ENCODE results near the gene DET1. TPM values are rescaled to one million over a fixed set of nuclear protein-coding genes. Genes with fewer than 3 reads are reported as not detected.

DET1 gene
- total and polyA plus RNA-seq, 2 of the 13 experiments (the other 11 are each of a cell fraction or from before 2014, with no cell fraction given) = 2.2 to 4.2 TPM

DNA sequence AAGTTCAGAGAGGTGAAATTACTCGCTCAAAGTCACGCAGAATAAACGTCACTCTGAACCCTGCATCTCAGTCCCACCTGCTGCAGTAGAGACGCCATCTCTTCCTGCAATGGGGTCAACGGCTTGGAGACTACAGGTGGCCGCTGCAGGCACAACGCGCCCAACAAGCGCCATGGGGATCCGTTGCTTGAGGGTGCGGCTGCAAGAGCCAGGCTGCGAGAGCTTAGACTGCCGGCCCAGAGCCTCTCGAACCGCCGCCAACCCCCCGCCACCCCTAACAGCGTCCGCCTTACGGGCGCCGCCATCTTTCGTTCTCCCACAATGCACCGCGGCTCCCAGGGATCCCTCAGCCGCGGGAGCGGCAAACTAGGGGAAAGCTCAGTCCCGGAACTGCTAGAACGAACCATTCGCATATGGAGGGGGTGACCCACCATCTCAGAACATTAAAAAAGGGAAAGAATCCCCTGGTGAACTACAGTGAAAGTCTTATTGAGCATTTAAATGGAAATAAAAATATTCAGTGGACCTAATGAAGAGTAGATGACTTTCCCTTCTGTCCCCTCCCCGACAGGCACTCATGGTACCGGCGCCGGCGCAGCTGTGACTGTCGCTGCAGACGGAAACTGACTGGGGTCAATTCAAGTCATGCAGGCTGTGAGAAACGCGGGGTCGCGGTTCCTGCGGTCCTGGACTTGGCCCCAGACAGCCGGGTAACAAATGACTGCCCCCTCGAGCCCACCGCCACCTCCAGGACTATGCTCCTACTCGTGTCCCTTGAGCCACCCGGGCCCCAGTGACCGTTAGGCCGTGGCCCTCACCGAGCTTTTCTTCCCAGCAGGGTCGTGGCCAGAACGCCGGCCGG is 79.2 kb downstream of the DET1 start, which contains the start of the genes MRPL46 and MRPS11 (continued):
- TF ChIP-seq, protein P1, sequence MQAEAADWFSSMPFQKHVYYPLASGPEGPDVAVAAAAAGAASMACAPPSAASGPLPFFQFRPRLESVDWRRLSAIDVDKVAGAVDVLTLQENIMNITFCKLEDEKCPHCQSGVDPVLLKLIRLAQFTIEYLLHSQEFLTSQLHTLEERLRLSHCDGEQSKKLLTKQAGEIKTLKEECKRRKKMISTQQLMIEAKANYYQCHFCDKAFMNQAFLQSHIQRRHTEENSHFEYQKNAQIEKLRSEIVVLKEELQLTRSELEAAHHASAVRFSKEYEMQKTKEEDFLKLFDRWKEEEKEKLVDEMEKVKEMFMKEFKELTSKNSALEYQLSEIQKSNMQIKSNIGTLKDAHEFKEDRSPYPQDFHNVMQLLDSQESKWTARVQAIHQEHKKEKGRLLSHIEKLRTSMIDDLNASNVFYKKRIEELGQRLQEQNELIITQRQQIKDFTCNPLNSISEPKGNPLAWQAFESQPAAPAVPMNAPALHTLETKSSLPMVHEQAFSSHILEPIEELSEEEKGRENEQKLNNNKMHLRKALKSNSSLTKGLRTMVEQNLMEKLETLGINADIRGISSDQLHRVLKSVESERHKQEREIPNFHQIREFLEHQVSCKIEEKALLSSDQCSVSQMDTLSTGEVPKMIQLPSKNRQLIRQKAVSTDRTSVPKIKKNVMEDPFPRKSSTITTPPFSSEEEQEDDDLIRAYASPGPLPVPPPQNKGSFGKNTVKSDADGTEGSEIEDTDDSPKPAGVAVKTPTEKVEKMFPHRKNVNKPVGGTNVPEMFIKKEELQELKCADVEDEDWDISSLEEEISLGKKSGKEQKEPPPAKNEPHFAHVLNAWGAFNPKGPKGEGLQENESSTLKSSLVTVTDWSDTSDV (CRISPR knock-in tag; IDR thresholded peaks at IDR 0.05) = no peak
- no peak for TF ChIP-seq ZC3H4 (CRISPR knock-in tag; IDR thresholded peaks at IDR 0.05; ENCODE audit: borderline replicate concordance)
- TF ChIP-seq, protein P2, sequence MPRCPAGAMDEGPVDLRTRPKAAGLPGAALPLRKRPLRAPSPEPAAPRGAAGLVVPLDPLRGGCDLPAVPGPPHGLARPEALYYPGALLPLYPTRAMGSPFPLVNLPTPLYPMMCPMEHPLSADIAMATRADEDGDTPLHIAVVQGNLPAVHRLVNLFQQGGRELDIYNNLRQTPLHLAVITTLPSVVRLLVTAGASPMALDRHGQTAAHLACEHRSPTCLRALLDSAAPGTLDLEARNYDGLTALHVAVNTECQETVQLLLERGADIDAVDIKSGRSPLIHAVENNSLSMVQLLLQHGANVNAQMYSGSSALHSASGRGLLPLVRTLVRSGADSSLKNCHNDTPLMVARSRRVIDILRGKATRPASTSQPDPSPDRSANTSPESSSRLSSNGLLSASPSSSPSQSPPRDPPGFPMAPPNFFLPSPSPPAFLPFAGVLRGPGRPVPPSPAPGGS (CRISPR knock-in tag; IDR thresholded peaks at IDR 0.05) = no peak
- TF ChIP-seq ZSCAN31 (CRISPR knock-in tag; IDR thresholded peaks at IDR 0.05; ENCODE audit: low read depth) = peak; percentile 32; the same call in 1 of the 2 replicates
- 0 out of 2 replicates have a peak, but pooled peaks have one; percentile 38 for TF ChIP-seq GTF3A (CRISPR knock-in tag; conservative IDR thresholded peaks at IDR 0.05)
- peak; percentile 83 for TF ChIP-seq ZFY (CRISPR knock-in tag; IDR thresholded peaks at IDR 0.05)
- 0 out of 2 replicates have a peak, but pooled peaks have one; percentile 29 for TF ChIP-seq ZNF773 (CRISPR knock-in tag; IDR thresholded peaks at IDR 0.05; ENCODE audit: borderline replicate concordance)
- peak; percentile 53; the same call in 1 of the 2 replicates for TF ChIP-seq NCOR1 (IDR thresholded peaks at IDR 0.05; ENCODE audit: borderline replicate concordance, low read length)
- peak; percentile 57; the same call in 1 of the 2 replicates for TF ChIP-seq ZNF766 (CRISPR knock-in tag; IDR thresholded peaks at IDR 0.05; ENCODE audit: borderline replicate concordance)
- TF ChIP-seq, protein P3, sequence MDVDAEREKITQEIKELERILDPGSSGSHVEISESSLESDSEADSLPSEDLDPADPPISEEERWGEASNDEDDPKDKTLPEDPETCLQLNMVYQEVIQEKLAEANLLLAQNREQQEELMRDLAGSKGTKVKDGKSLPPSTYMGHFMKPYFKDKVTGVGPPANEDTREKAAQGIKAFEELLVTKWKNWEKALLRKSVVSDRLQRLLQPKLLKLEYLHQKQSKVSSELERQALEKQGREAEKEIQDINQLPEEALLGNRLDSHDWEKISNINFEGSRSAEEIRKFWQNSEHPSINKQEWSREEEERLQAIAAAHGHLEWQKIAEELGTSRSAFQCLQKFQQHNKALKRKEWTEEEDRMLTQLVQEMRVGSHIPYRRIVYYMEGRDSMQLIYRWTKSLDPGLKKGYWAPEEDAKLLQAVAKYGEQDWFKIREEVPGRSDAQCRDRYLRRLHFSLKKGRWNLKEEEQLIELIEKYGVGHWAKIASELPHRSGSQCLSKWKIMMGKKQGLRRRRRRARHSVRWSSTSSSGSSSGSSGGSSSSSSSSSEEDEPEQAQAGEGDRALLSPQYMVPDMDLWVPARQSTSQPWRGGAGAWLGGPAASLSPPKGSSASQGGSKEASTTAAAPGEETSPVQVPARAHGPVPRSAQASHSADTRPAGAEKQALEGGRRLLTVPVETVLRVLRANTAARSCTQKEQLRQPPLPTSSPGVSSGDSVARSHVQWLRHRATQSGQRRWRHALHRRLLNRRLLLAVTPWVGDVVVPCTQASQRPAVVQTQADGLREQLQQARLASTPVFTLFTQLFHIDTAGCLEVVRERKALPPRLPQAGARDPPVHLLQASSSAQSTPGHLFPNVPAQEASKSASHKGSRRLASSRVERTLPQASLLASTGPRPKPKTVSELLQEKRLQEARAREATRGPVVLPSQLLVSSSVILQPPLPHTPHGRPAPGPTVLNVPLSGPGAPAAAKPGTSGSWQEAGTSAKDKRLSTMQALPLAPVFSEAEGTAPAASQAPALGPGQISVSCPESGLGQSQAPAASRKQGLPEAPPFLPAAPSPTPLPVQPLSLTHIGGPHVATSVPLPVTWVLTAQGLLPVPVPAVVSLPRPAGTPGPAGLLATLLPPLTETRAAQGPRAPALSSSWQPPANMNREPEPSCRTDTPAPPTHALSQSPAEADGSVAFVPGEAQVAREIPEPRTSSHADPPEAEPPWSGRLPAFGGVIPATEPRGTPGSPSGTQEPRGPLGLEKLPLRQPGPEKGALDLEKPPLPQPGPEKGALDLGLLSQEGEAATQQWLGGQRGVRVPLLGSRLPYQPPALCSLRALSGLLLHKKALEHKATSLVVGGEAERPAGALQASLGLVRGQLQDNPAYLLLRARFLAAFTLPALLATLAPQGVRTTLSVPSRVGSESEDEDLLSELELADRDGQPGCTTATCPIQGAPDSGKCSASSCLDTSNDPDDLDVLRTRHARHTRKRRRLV (CRISPR knock-in tag; IDR thresholded peaks at IDR 0.05) = no peak
- 0 out of 2 replicates have a peak, but pooled peaks have one; percentile 14 for TF ChIP-seq GATA4 (IDR thresholded peaks at IDR 0.05; ENCODE audit: borderline replicate concordance, low read depth)
- TF ChIP-seq, protein P4, sequence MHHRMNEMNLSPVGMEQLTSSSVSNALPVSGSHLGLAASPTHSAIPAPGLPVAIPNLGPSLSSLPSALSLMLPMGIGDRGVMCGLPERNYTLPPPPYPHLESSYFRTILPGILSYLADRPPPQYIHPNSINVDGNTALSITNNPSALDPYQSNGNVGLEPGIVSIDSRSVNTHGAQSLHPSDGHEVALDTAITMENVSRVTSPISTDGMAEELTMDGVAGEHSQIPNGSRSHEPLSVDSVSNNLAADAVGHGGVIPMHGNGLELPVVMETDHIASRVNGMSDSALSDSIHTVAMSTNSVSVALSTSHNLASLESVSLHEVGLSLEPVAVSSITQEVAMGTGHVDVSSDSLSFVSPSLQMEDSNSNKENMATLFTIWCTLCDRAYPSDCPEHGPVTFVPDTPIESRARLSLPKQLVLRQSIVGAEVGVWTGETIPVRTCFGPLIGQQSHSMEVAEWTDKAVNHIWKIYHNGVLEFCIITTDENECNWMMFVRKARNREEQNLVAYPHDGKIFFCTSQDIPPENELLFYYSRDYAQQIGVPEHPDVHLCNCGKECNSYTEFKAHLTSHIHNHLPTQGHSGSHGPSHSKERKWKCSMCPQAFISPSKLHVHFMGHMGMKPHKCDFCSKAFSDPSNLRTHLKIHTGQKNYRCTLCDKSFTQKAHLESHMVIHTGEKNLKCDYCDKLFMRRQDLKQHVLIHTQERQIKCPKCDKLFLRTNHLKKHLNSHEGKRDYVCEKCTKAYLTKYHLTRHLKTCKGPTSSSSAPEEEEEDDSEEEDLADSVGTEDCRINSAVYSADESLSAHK (CRISPR knock-in tag; IDR thresholded peaks at IDR 0.05; ENCODE audit: borderline replicate concordance) = no peak
- TF ChIP-seq TGIF2 (CRISPR knock-in tag; IDR thresholded peaks at IDR 0.05) = no peak
